GF-D8 (cell line): ENCODE measurements around the gene TNFSF4.
"Not testable (repeated sequence)": the region's sequence is repeated elsewhere in the genome, so short reads cannot be mapped to it uniquely, and the experiment has no call there.

ENCODE experiments used
- DNase-seq: peaks from one replicate; lab custom pipeline; 2025; lab: John Stamatoyannopoulos, UW

The TNFSF4 gene

DNA sequence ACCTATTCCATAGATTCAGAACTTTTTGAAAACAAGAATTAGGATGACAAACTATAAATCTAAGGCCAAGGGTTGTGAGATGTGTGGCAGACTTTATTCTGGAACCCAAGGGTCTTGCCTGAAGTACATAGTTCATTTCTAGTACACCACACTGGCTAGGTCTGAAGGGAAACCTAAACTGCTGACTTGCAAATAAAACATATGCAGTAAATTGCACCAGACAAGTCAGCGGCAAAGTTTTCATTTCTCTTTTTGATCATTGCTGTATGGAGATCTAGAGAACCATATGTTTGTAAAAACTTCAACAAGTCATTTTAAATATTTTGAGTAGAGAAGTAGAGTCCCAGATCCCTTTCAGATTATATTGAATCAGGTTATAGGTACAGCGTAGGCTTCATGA is 43.9 kb downstream of the TNFSF4 start:
- no peak for DNase-seq

DNA sequence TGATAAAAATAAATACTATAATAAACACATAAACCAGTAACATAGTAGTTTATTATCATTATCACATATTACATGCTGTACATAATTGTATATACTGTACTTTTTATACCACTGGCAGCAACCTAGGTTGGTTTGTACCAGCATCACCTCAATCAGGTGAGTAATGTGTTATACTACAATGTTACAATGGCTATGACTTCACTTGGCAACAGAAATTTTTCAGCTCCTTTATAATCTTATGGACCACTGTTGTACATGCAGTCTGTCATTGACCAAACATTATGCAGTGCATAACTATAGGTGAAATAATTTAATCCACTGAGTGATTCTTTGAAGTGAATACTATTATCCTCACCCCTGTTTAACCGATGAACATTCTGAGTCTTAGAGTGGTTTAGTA is 44.5 kb downstream of the TNFSF4 start:
- DNase-seq: no peak

DNA sequence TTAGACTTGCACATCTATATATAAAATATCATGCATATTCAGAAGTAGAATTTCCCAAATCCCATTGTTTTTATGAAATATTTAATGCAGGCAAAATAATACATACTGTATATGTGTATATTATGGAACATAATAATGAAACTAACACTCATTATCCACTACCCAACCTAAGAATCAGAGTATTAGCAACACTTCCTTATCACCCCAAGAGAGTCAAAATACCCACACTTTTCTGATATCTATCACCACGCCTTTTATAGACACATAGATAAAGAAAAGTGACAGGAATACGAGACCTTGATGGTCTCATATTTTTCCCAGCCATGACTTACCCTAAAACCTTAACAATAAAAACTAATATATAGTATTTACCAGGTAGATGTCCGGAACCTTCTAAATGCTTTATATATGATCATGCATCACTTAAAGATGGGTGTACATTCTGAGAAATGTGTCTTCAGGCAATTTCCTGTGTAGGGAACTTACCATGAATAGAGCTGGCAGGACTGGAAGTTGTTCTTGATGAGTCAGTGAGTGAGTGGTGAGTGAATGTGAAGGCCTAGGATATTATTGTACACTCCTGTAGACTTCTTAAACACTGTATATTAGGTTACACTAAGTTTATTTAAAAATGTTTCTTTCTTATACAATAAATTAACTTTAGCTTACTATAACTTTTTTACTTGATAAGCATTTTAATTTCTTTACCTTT is 45.5 kb downstream of the TNFSF4 start:
- DNase-seq: no peak

DNA sequence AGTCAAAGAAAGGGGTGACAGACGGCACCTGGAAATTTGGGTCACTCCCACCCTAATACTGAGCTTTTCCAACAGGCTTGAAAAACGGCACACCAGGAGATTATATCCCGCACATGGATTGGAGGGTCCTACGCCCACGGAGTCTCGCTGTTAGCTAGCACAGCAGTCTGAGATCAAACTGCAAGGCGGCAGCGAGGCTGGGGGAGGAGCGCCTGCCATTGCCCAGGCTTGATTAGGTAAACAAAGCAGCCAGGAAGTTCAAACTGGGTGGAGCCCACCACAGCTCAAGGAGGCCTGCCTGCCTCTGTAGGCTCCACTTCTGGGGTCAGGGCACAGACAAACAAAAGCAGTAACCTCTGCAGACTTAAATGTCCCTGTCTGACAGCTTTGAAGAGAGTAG is 53.2 kb downstream of the TNFSF4 start:
- DNase-seq: not testable (repeated sequence)

DNA sequence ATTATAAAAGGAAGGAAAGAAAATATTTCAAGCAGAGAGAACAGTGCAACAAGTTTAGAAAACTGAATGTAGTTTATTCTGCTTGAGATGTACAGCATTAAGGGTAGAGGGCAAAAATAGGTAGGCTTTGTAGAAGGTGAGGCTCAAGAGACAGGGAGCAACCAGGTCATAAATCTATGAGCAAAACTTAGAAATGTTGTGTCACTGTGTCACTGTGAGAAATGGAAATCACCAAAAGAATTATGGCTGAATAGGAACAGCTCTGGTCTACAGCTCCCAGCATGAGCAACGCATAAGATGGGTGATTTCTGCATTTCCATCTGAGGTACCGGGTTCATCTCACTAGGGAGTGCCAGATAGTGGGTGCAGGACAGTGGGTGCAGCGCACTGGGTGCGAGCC is 53.6 kb downstream of the TNFSF4 start:
- no peak for DNase-seq

DNA sequence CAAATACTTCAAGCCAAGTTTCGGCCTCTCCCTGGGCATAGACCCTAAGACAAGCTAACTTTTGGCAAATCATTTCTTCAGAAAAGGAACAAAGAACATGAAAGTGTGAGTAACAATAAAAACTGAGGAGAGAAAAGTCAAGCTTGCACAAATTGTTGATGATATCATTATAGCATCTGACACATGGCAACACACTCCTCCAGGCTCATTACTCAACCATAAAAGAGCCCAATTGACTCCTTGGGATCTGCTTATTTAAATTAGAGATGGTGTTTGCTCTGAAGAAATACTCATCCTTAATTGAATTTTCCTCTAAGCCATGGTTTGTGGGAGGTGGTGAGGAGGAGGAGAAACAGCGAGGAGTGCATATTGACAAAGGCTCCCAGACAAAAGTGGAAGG is 54.5 kb downstream of the TNFSF4 start:
- no peak for DNase-seq

DNA sequence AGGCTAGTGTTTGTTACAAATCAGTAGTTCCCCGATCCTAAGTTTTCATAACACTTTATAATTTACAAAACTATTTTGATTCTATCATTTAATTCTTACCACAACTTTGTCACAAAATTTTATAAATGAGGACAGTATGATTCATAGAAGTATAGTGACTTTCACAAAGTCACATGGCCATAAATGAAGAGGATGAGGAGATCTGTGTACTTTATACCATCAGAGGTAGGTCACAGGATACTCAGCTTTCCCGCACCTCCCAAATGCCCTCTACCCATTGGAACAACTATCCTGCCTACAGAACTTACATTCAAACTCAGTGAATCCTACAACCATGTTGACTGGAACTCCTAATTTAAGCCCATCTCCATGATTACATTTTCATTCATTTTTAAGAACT is 56.3 kb downstream of the TNFSF4 start:
- DNase-seq: no peak

DNA sequence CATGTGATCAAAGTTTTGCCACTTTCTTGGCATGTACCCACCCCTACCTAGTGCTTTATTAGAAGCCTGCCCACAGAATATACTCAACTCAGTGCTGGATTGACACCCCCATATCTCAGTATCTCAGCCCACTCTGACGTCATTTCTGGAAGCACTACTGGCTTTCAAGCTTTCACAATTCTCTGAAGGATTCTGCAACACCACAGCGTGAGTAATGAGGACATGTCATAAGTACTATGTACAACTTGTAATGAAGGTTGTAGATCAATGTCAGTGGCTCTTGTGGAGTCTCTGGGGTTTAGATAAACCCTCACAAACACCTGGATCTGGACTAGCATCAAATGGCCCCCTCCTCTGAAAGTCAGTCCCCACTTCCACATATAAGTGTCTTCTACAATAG is 57.2 kb downstream of the TNFSF4 start:
- DNase-seq: no peak

DNA sequence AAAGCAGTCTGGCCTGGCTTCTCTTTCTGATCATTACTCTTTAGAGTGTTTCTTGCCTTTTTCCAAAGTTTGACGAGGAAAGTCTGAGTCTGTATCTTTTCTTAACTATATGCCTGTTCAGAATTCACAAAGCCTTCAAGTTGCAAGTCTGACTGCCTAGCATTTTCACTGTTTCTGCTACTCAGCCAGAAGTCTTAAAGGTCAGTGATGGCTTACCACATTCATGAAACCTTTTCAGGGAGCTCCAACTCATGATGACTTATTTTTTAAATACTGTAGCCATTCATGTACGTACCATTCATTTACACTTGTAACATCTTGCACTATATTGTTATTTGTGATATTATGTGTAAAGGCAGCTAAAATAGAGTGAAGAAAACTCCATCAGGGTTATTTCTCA is 58.2 kb downstream of the TNFSF4 start:
- DNase-seq: no peak

DNA sequence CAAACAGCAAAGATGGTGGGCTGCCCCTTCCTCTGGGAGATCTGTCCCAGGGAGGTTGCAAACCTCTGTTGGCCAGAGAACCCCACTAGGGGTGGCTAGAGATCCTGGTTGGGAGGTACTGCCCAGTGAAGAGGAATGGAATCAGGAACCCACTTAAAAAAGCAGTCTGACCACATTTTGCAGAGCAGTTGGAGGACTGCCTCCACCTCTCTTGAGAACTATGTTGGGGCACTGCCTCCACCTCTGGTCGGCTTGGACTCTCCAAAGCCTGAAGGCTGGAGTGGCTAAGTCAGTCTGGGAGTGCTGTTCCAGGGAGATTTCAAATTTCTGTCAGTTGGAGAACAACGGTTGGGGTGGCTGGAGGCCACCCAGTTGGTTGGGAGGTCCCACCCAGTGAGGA is 58.6 kb downstream of the TNFSF4 start:
- no peak for DNase-seq

DNA sequence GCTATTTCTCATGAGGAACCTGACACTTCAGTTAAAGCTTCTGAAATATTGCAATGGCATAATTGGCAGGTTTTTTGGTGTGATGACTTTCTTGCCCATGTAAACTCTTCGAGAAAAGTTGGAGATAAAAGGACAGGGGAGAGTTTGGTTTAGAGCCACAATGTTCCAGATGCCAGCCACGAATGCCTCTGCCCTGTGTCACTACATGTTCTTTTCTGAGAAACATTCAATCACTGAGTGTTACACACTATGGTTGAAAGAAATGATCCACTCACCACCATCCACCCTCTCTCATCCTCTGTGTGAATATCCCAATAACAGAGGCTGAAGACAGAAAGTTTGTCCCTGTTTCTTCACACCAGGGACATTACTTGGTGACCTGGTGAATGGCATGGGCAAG is 66.4 kb downstream of the TNFSF4 start:
- DNase-seq: no peak

DNA sequence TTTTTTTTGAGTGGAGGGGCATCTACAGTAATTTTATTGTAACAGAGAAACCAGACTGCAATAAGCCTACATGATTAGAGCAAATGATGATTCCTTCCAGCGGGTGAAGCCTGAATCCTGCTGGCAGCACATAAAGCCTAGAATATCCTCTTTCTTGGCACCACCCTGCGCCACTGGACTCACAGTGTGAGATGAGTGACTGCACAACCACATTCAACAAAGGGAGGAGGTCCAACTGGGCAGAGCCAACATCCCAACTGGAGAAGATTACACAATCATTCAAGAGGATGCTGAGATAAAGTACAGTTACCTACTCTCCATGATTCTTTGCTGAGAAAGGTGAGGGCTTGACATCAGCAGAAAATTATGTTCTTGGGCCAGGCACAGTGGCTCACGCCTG is 67.4 kb downstream of the TNFSF4 start:
- no peak for DNase-seq

DNA sequence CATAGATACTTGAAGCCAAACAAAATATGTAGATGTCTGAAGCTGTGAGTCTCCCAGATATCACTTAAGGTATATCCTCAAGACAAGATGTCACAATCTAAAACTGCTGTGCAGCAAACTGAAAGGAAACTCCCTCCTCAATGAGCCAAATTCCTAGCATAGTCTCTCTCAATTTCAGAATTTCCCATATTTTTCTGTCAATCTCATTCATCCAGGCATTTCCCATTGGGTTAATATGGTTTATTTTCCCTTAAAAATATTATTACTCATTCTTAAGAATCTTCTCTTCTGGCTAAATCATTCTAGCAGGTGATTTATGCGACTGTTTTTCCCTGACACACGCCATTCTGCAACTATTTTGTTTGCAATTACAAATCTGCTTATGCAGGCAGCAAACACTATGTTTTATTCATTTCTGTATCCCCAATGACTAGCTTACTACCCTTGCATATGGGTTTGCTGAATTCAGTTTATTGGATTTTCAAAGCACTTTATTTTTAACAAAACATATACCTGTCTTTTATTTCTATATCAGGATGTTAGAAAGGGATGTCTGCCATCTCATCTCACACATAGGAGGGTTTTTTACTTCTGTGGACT is 69.9 kb downstream of the TNFSF4 start:
- DNase-seq: no peak

DNA sequence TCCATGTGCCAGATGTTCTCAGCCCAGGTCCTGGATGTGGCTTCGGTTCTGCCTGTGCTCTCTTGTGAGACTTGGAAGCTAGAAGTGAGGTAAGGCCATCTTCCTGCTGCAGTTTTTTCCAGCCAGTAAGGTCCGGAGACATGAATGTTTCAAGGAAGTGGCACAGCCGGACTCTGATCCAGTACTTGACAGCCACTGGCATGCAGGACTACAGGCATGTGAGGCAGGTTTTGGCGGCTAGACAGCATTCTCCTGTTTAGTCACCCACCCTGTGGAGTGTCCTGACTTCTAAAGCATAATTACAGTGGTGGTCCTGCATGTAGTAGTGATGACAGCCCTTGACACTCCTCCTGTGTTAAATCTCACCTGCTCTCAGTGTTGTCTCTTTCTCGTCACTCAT is 72.3 kb downstream of the TNFSF4 start:
- DNase-seq: no peak

DNA sequence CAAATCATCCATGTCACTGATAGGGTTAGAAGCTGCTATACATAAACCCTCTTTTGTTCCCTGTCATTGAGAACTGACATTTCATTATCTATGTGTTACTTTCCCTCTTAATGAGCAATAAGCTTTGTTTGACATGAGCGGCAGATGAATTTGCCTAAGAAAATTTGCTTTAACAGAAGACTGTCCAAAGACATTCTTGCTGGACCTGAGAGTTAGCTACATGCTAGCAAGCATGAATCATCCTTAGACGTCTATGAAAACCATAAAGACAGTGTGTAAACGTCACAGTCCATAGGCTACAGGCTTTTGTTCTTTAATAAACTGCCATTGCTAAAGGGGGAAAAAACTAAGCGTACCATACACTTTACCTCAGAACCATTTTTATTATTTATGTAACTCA is 73.1 kb downstream of the TNFSF4 start:
- no peak for DNase-seq
